Neural crest cell (in vitro differentiated cells): ENCODE data around the gene DISP3. TPM values are rescaled to one million over a fixed set of nuclear protein-coding genes. Genes with fewer than 3 reads are reported as not detected.

Source experiments
- DNase-seq: peaks from one replicate; pipeline ENCODE4 v3.0.0; 2021; ENCODE audit warnings: low read depth, mixed read lengths, low spot score
- H3K27ac Mint-ChIP-seq: one replicate; pipeline ENCODE4 v1.8.0; 2021; ENCODE audit warnings: mild to moderate bottlenecking, mixed read lengths; ENCODE audit not compliant: unreplicated experiment
- H3K27me3 Mint-ChIP-seq: 2 replicates; pipeline ENCODE4 v1.8.0; 2021; ENCODE audit warnings: low read depth, mild to moderate bottlenecking, mixed read lengths
- H3K36me3 Mint-ChIP-seq: 2 replicates; pipeline ENCODE4 v1.8.0; 2021; ENCODE audit warnings: low read depth, mild to moderate bottlenecking, mixed read lengths
- H3K4me1 Mint-ChIP-seq: 2 replicates; pipeline ENCODE4 v1.8.0; 2021; ENCODE audit warnings: mixed read lengths
- H3K4me3 Mint-ChIP-seq: one replicate; pipeline ENCODE4 v1.8.0; 2021; ENCODE audit warnings: mild to moderate bottlenecking, mixed read lengths
- H3K9me3 Mint-ChIP-seq: 2 replicates; pipeline ENCODE4 v1.8.0; 2021; ENCODE audit warnings: mixed read lengths
- CTCF ChIP-seq: fragments of 200-600 bp; sonication (generic); conservative IDR thresholded peaks from 2 replicates; pipeline ENCODE4 v1.5.0; 2021; ENCODE audit warnings: antibody characterized with exemption, mild to moderate bottlenecking
- total RNA-seq: library from RNA; stranded (reverse); gene quantifications from 2 replicates; pipeline ENCODE4 v1.2.1, GENCODE V29; 2021

The DISP3 gene
- total RNA-seq, 1 donor from 2014 or later: 9.1 TPM

GRCh38 chr1:11529330-11529729 is 50.4 kb downstream of the DISP3 start:
- no peak for TF ChIP-seq CTCF
- Mint-ChIP-seq H3K27ac (no peak overlapping the region), H3K9me3 (no peaks in the 10 kb centered on the region), H3K36me3 (no peaks in the 10 kb centered on the region), H3K4me3 (no peak overlapping the region), H3K27me3 (no peaks in the 10 kb centered on the region), H3K4me1 (no peaks in the 10 kb centered on the region)
- DNase-seq: no peak

GRCh38 chr1:11529763-11530730 is 51.1 kb downstream of the DISP3 start:
- Mint-ChIP-seq H3K27me3 (no peaks in the 10 kb centered on the region), H3K4me1 (no peaks in the 10 kb centered on the region), H3K27ac (no peak overlapping the region), H3K9me3 (no peaks in the 10 kb centered on the region), H3K4me3 (no peak overlapping the region), H3K36me3 (no peaks in the 10 kb centered on the region)
- no peak for DNase-seq
- no peak for TF ChIP-seq CTCF

- Mint-ChIP-seq H3K9me3 (no peaks in the 10 kb centered on the region), H3K4me1 (no peaks in the 10 kb centered on the region), H3K27ac (peak overlapping the region; percentile 12), H3K36me3 (no peaks in the 10 kb centered on the region), H3K4me3 (no peak overlapping the region), H3K27me3 (no peaks in the 10 kb centered on the region)
- TF ChIP-seq CTCF: no peak
- no peak for DNase-seq
Measured at GRCh38 chr1:11530731-11531311, 51.9 kb downstream of the DISP3 start.

- DNase-seq: no peak
- no peak overlapping the region for H3K27ac Mint-ChIP-seq
- no peaks in the 10 kb centered on the region for H3K9me3 Mint-ChIP-seq
- no peaks in the 10 kb centered on the region for H3K4me1 Mint-ChIP-seq
- H3K36me3 Mint-ChIP-seq: no peaks in the 10 kb centered on the region
- no peaks in the 10 kb centered on the region for H3K27me3 Mint-ChIP-seq
- TF ChIP-seq CTCF: no peak
- no peak overlapping the region for H3K4me3 Mint-ChIP-seq
Measured at GRCh38 chr1:11531314-11531870, 52.4 kb downstream of the DISP3 start.

- DNase-seq: no peak
- Mint-ChIP-seq H3K4me1 (no peaks in the 10 kb centered on the region), H3K36me3 (no peaks in the 10 kb centered on the region), H3K27me3 (no peaks in the 10 kb centered on the region), H3K9me3 (no peaks in the 10 kb centered on the region), H3K4me3 (no peak overlapping the region), H3K27ac (no peak overlapping the region)
- no peak for TF ChIP-seq CTCF
Measured at GRCh38 chr1:11531943-11532342, 53.0 kb downstream of the DISP3 start.
